Measurements from ENCODE around the gene LRMDA.

DNA sequence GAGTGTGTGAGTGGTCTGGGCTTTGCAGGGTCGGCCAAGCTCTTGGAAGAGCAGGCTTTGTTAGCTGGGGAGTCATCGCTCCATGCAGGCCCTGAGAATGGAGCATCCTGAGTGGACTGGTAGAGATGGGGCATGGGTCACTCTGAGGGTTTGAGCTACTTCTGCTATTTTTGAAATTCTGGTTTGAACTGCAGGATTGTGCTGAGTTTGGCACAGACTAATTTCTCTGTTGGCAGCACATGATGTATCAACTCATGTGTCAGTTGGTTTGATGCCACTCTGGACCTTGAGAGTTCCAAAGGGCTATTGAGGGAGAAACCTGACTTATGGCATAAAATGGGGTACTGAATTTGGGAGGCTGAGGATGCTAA lies 56.3 kb downstream of the LRMDA start:
- TF ChIP-seq, protein P1, sequence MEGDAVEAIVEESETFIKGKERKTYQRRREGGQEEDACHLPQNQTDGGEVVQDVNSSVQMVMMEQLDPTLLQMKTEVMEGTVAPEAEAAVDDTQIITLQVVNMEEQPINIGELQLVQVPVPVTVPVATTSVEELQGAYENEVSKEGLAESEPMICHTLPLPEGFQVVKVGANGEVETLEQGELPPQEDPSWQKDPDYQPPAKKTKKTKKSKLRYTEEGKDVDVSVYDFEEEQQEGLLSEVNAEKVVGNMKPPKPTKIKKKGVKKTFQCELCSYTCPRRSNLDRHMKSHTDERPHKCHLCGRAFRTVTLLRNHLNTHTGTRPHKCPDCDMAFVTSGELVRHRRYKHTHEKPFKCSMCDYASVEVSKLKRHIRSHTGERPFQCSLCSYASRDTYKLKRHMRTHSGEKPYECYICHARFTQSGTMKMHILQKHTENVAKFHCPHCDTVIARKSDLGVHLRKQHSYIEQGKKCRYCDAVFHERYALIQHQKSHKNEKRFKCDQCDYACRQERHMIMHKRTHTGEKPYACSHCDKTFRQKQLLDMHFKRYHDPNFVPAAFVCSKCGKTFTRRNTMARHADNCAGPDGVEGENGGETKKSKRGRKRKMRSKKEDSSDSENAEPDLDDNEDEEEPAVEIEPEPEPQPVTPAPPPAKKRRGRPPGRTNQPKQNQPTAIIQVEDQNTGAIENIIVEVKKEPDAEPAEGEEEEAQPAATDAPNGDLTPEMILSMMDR (IDR thresholded peaks at IDR 0.05; ENCODE audit: control extremely low read depth in 1 of 3, insufficient read depth in 1 of 3, low read depth in 1 of 3, low read length in 3 of 3) = no peak
- TF ChIP-seq SIN3A (conservative IDR thresholded peaks at IDR 0.05 in 1 of 2, IDR thresholded peaks at IDR 0.05 in 1 of 2; ENCODE audit: low read depth in 1 of 2, low read length in 2 of 2) (no peak), EZH2 (IDR thresholded peaks at IDR 0.05; ENCODE audit: low read depth, low read length, severe bottlenecking) (no peak), USF2 (IDR thresholded peaks at IDR 0.05; ENCODE audit: low read length) (no peak), RAD21 (IDR thresholded peaks at IDR 0.05 in 1 of 2, conservative IDR thresholded peaks at IDR 0.05 in 1 of 2; ENCODE audit: low read depth in 2 of 2, low read length in 2 of 2) (no peak), POLR2A (IDR thresholded peaks at IDR 0.05; ENCODE audit: control extremely low read depth in 1 of 2, low read depth in 2 of 2, low read length in 2 of 2) (no peak), ZNF274 (IDR thresholded peaks at IDR 0.05; ENCODE audit: borderline replicate concordance, extremely low read depth, low read length) (no peak), EGR1 (IDR thresholded peaks at IDR 0.05; ENCODE audit: borderline replicate concordance, low read depth, low read length) (no peak), FOSL1 (IDR thresholded peaks at IDR 0.05; ENCODE audit: insufficient read depth, low read depth, low read length) (no peak), SP1 (IDR thresholded peaks at IDR 0.05; ENCODE audit: low read depth, low read length) (no peak), TAF7 (optimal IDR thresholded peaks at IDR 0.05; ENCODE audit: borderline replicate concordance, low read depth, low read length) (no peak), RNF2 (IDR thresholded peaks at IDR 0.05; ENCODE audit: borderline replicate concordance, low read depth, low read length, missing control alignments, poor library complexity, severe bottlenecking) (no peak)
